NCI-H128 (cell line): ENCODE results near the gene CNOT1.
A peak's percentile ranks its signal among the peaks of the same experiment; 100 is the strongest.

Source experiments
- DNase-seq: peaks from one replicate; lab custom pipeline; 2025; ENCODE audit not compliant: unreplicated experiment; lab: John Stamatoyannopoulos, UW

Gene CNOT1

GRCh38 chr16:58518980-58519368 is 110.7 kb downstream of the CNOT1 start:
- DNase-seq: no peak

DNA sequence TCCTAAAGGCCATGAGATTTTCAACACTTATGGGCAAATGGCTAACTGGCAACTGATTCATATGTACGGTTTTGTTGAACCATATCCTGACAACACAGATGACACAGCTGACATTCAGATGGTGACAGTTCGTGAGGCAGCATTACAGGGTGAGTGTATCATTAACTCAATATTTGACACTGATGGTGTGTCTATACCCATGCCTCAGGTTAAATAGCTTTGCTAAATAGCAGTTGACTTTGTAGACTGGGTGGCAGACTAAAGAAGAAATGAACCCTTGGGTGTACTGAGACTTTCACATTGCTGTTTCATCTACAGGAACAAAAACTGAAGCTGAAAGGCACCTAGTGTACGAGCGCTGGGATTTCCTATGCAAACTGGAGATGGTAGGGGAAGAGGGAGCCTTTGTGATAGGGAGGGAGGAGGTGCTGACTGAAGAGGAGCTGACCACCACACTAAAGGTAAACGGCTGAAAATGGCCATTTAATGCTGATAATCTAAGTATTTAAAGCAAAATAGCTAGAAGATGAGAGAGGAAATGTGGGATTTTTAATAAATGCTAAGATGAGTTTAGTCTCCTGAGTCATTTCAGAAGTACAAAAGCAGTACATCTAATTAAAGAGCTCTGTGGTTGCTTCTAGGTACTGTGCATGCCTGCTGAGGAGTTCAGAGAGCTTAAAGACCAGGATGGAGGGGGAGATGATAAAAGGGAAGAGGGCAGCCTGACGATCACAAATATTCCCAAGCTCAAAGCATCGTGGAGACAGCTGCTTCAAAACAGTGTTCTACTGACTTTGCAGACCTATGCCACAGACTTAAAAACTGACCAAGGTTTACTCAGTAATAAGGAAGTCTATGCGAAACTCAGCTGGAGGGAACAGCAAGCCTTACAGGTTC is 111.3 kb downstream of the CNOT1 start:
- no peak for DNase-seq

GRCh38 chr16:58516768-58517107 is 112.9 kb downstream of the CNOT1 start:
- no peak for DNase-seq

DNA sequence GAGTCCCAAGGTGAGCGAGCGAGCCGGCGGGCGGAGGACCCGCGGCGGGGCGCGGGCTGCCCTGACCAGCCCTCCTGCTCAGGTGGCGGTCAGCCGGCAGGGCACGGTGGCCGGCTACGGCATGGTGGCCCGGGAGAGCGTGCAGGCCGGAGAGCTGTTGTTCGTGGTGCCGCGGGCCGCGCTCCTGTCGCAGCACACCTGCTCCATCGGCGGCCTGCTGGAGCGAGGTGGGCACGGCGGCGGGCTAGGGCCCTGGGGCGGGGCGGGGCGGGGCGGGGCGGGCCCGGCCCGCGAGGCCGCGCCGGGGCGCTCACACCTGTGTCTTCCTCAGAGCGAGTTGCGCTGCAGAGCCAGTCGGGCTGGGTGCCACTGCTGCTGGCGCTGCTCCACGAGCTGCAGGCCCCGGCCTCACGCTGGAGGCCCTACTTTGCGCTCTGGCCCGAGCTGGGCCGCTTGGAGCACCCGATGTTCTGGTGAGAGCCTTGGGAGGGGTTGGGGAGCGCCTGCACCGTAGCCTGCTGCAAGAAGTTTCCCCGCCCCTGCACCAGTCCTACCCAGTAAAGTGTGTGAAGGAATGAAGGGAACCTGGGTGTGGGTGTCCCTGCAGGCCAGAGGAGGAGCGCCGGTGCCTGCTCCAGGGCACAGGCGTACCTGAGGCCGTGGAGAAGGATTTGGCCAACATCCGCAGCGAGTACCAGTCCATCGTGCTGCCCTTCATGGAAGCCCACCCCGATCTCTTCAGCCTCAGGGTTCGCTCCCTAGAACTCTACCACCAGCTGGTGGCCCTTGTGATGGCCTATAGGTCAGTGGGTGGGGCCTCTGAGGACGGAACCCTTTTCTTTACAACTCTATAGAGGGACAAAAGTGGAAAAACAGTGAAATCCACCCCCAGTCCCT is 113.5 kb downstream of the CNOT1 start:
- DNase-seq: no peak

- DNase-seq: no peak
These were observed 114.3 kb downstream of the CNOT1 start, which contains the start of gene SETD6 for GRCh38 chr16:58515125-58515870. SETD6 (plus strand) TSS chr16:58515517; CDS start chr16:58515538, 21 bp downstream.

DNA sequence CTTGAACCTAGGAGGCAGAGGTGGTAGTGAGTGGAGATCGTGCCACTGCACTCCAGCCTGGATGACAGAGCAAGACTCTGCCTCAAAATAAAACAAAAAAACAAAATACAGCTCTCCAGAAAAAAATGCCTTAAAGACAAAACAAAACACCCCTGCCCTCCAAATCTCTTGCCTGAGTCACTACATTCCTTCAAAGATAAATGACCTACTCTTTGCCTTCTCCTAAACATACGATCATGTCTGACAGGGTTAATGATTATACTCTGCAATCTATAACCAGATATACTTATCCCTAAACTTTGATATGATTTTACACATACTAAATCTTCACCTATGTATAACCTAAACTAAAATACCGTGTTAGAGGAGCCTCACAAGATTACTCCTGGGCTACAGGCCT is 115.8 kb downstream of the CNOT1 start:
- DNase-seq: no peak

GRCh38 chr16:58511933-58512815 is 117.5 kb downstream of the CNOT1 start:
- DNase-seq: peak; percentile 40

DNA sequence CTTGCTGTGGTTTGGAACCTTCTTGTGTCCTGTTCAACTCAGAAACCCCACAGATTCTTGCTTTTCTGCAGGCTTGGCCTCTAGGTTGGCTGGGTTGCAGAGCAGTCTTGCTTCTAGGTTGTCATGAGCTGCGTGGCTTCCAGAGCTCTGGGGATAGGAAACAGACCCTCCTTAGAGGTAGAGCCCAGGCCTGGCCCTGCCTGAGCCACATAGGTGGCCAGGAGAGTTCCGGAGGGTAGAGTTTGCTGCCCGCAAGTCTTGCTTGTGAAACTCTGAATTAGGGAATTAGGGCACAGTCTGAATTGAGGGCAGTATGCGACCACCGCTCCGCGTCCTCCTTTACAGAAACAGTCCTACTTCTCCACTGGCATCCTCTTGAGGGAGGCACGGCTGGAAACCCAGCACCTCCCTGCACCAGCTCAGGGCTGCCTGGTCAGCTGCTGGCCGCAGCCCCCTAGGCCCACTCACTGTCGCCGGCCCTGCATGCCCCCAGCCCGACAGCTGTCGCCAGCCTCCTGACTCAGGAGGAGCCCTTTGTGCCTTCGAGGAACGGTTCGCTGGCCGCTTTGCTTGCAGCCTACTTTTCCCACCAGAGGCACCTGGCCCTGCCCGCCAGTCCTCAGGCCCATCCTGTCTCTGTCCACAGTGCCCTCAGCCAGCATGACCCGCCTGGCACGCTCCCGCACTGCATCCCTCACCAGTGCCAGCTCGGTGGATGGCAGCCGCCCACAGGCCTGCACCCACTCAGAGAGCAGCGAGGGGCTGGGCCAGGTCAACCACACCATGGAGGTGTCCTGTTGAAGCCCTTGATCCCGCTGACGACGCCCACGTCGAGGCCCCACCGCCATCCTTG is 118.6 kb downstream of the CNOT1 start:
- DNase-seq: no peak

DNA sequence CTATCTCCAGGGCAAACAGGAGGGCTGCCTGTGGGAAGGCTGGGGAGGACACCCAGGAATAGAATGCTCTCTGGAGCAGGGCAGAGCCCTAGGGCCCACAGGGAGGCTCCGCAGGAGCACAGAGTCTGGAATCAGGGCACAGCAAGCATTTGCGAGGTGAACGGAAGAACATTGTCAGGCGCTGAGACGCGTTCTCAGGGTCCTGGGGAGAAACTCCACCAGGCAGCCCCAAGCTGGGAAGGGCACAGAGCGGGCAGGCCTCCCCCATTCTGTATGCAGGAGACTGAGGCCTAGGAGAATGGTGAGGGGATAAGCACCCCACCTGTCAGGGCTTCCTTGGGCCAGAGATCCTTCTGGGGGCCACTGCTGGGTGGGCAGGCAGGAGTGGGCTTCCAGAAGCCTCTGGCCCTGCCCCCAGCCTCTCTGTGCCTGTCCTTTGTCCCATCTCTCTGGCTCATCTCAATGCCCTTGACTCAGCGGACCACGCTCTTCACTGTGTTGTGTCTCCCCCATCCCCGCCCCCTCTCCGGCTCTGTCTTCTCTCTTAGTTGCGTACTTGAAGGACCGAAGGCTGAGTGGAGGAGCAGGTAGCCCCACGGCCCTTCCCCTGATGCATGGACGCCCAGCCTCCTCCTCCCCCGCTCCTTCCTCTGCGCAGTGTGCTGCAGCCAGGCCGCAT is 119.4 kb downstream of the CNOT1 start:
- no peak for DNase-seq

- DNase-seq: no peak
These were observed 120.2 kb downstream of the CNOT1 start for GRCh38 chr16:58509256-58510096.

GRCh38 chr16:58508671-58509251 is 120.9 kb downstream of the CNOT1 start:
- no peak for DNase-seq

DNA sequence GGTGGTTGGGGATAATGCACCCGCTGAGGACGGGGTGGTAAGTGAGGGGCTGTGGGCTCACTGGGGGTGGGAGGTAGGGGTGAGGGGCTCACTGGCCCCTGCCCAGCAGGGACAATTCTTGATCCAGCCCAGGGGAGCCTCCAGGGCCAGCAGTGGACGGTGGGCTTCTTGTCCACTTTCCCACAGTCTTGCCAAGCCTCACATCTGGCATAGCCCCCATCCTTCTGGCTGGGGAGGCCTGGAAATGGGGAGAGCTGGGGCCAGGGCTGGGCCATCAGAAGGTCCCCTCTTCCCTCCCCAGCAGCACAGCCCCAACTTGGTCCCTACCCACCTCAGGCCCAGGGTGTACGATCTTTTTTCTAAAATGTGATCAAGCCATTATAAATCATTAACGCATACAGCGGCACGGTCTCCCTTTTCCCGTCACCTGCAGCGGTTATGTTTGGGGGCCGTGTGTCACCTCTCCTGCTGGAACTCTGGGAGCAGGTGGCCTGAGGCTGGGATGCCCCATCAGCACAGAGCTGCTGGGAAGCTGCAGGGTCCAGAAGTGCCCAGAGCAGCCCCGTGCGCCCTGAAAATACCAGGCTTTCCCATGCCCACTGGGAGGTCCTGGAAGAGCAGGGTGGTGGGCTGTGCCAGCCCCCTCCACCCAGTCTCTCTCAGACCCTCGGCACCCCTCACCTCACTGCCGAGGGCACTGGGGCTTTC is 121.5 kb downstream of the CNOT1 start:
- DNase-seq: no peak

DNA sequence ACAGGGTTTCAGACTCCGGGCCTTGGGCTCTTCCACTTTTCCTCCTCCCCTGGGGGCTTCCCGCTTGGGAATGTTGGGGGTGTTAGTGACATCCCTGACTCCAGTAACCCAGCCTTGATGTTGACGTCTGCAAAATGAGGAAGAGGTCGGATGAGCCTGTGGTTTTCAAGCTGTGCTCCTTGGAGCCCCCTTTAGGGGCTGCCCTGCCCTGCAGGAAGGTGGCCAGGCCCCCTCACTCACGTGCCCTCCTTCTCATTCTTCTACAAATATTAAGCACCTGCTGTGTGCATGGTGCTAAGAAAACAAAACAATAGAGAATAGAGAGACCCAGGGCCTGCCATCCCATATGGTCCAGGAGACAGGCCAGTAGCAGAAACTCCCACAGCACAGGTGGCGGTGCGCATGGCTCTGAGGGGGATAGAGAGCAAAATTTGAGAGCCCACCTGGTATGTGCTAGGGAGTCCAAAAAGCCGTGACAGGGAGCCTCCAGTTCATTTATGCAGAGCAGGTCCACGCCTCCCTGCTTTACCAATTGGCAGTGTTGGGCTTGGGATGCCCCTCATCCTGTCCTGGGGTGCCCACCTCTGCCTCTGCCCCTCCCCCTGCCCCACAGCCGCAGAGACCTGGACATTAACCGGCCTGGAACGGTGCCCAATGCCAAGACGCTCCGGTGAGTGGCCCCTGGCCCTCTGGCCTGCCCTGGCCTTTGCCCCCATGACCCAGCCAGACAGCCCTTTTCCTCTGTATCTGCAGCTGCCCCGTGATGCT is 122.2 kb downstream of the CNOT1 start:
- no peak for DNase-seq

DNA sequence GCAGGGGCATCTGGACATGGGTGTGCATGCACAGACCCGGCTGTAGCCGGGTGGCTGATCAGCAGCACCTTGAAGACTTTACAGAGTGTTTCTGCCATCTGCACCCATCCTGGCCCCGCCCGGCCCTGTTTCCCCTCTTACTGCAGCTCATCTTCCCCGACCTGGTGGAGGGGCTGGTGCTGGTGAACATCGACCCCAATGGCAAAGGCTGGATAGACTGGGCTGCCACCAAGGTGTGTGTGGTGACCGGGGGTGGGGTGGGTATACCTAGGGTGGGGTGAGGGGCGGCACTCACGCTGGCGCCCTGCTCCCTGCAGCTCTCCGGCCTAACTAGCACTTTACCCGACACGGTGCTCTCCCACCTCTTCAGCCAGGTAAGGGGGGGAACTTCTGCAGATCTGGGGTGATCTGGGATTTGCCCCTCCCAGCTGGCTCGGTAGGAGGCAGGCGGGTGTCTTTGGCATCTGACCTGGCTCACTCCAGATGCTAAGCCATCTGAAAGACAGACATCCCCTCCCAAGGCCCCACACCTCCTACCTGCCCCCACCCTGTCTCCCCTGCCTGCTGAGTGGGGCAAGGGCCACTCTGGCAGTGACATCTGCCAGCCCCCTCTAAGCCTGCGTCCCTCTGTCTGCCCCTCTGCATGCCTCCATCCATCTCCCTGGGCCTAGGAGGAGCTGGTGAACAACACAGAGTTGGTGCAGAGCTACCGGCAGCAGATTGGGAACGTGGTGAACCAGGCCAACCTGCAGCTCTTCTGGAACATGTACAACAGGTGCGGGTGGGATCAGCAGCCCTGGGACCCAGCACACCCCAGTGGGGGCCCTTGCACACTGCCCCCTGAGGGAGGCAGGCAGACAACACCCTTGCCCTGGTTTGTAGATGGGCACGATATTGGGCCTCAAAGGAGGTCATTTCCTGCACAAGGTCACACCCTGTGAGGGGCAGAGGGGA is 123.1 kb downstream of the CNOT1 start:
- DNase-seq: no peak
